Body of pancreas (tissue), 4 donors: ENCODE measurements around the gene KRT80.

Experiments used
- CTCF ChIP-seq, 7 experiments: fragments of 450-650 bp in 4 of 7; fragments of 200-600 bp in 3 of 7; sonication (generic) in 3 of 7; IDR thresholded peaks; one replicate each; pipeline ENCODE4 v1.5.1; 2016 to 2019; ENCODE audit warnings: antibody characterized with exemption in 7 of 7
- POLR2A ChIP-seq, 3 donors: fragments of 450-650 bp; IDR thresholded peaks; one replicate each; pipeline ENCODE4 v1.6.1; 2016; ENCODE audit warnings: antibody characterized with exemption in 3 of 3, mild to moderate bottlenecking in 2 of 3

- TF ChIP-seq POLR2A (IDR thresholded peaks at IDR 0.05) (no peak), CTCF (IDR thresholded peaks at IDR 0.05) (no peak)
These were observed 45.6 kb downstream of the KRT80 start for GRCh38 chr12:52146089-52146821.
